ENCODE measurements around the gene COQ10B.
A peak's percentile ranks its signal among the peaks of the same experiment; 100 is the strongest.

The COQ10B gene

GRCh38 chr2:197460649-197461048 lies 7.3 kb downstream of the COQ10B start (continued):
- TF ChIP-seq ARNTL (CRISPR knock-in tag; IDR thresholded peaks at IDR 0.05; ENCODE audit: borderline replicate concordance, low read depth) = no peak

DNA sequence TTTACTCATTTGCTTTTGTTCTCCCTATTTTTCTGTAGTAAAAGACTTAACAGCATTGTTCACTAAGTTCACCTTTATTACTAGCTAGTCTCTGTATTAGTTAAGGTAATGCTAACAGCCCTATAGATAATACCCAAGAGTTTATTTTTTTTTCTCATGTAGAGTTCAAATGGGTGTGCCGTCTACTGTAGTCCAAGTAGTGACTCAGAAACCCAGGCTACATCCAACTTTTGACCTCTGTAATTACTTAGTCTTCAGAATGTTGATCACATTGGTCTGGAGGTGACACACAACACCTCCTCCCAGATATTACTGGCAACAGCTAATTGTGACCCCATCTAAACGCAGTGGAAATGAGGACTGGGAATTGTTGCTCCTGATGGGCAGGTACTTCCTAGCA lies 7.7 kb downstream of the COQ10B start:
- no peak for ATAC-seq
- TF ChIP-seq ISL1 (CRISPR knock-in tag; IDR thresholded peaks at IDR 0.05) (no peak), ZFP30 (CRISPR knock-in tag; IDR thresholded peaks at IDR 0.05) (no peak), RARB (CRISPR knock-in tag; IDR thresholded peaks at IDR 0.05) (no peak), GLIS3 (CRISPR knock-in tag; IDR thresholded peaks at IDR 0.05) (no peak), CREB5 (CRISPR knock-in tag; IDR thresholded peaks at IDR 0.05; ENCODE audit: low read depth) (no peak), PPARA (CRISPR knock-in tag; IDR thresholded peaks at IDR 0.05; ENCODE audit: borderline replicate concordance) (no peak), ZC3H10 (CRISPR knock-in tag; IDR thresholded peaks at IDR 0.05) (no peak), TOX (CRISPR knock-in tag; IDR thresholded peaks at IDR 0.05; ENCODE audit: borderline replicate concordance) (no peak), CSDC2 (CRISPR knock-in tag; IDR thresholded peaks at IDR 0.05) (no peak)

DNA sequence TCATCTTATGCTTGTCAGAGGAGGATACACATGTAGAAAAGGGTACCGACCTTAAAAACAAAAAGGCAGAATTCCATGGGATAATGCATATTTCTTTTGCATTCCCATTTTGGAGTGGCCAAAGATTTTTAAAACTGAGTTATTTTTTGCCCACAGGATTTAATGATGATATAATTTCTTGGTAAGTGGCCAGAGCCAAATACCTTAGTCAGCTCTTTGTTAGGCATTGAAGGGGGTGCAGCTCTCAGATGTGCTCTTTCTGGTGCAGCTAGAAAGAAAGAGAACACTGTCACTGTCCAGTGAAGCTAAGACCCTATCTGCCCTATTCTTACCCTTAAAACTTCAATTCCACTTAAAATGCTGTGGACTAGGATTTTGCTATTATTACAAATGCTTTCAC lies 10.8 kb downstream of the COQ10B start:
- ATAC-seq = peak; percentile 34; the same call in 1 of the 3 replicates
- TF ChIP-seq ZFP3 (CRISPR knock-in tag; IDR thresholded peaks at IDR 0.05) (no peak), ESRRG (CRISPR knock-in tag; IDR thresholded peaks at IDR 0.05) (no peak), ZNF70 (CRISPR knock-in tag; IDR thresholded peaks at IDR 0.05) (no peak), TCF4 (CRISPR knock-in tag; IDR thresholded peaks at IDR 0.05; ENCODE audit: borderline replicate concordance) (no peak), ISL1 (CRISPR knock-in tag; IDR thresholded peaks at IDR 0.05) (no peak), RARB (CRISPR knock-in tag; IDR thresholded peaks at IDR 0.05) (no peak)
- TF ChIP-seq, protein P1, sequence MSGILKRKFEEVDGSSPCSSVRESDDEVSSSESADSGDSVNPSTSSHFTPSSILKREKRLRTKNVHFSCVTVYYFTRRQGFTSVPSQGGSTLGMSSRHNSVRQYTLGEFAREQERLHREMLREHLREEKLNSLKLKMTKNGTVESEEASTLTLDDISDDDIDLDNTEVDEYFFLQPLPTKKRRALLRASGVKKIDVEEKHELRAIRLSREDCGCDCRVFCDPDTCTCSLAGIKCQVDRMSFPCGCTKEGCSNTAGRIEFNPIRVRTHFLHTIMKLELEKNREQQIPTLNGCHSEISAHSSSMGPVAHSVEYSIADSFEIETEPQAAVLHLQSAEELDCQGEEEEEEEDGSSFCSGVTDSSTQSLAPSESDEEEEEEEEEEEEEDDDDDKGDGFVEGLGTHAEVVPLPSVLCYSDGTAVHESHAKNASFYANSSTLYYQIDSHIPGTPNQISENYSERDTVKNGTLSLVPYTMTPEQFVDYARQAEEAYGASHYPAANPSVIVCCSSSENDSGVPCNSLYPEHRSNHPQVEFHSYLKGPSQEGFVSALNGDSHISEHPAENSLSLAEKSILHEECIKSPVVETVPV (CRISPR knock-in tag; IDR thresholded peaks at IDR 0.05) = no peak
- TF ChIP-seq, protein P2, sequence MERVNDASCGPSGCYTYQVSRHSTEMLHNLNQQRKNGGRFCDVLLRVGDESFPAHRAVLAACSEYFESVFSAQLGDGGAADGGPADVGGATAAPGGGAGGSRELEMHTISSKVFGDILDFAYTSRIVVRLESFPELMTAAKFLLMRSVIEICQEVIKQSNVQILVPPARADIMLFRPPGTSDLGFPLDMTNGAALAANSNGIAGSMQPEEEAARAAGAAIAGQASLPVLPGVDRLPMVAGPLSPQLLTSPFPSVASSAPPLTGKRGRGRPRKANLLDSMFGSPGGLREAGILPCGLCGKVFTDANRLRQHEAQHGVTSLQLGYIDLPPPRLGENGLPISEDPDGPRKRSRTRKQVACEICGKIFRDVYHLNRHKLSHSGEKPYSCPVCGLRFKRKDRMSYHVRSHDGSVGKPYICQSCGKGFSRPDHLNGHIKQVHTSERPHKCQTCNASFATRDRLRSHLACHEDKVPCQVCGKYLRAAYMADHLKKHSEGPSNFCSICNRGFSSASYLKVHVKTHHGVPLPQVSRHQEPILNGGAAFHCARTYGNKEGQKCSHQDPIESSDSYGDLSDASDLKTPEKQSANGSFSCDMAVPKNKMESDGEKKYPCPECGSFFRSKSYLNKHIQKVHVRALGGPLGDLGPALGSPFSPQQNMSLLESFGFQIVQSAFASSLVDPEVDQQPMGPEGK (CRISPR knock-in tag; IDR thresholded peaks at IDR 0.05; ENCODE audit: borderline replicate concordance) = no peak
- TF ChIP-seq, protein P3, sequence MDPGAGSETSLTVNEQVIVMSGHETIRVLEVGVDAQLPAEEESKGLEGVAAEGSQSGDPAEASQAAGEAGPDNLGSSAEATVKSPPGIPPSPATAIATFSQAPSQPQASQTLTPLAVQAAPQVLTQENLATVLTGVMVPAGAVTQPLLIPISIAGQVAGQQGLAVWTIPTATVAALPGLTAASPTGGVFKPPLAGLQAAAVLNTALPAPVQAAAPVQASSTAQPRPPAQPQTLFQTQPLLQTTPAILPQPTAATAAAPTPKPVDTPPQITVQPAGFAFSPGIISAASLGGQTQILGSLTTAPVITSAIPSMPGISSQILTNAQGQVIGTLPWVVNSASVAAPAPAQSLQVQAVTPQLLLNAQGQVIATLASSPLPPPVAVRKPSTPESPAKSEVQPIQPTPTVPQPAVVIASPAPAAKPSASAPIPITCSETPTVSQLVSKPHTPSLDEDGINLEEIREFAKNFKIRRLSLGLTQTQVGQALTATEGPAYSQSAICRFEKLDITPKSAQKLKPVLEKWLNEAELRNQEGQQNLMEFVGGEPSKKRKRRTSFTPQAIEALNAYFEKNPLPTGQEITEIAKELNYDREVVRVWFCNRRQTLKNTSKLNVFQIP (CRISPR knock-in tag; IDR thresholded peaks at IDR 0.05; ENCODE audit: borderline replicate concordance, low read depth) = no peak

- TF ChIP-seq BACH2 (CRISPR knock-in tag; IDR thresholded peaks at IDR 0.05; ENCODE audit: borderline replicate concordance) (no peak), ZC3H10 (CRISPR knock-in tag; IDR thresholded peaks at IDR 0.05) (no peak), TOX (CRISPR knock-in tag; IDR thresholded peaks at IDR 0.05; ENCODE audit: borderline replicate concordance) (no peak), TCF4 (CRISPR knock-in tag; IDR thresholded peaks at IDR 0.05; ENCODE audit: borderline replicate concordance) (no peak)
- TF ChIP-seq, protein P4, sequence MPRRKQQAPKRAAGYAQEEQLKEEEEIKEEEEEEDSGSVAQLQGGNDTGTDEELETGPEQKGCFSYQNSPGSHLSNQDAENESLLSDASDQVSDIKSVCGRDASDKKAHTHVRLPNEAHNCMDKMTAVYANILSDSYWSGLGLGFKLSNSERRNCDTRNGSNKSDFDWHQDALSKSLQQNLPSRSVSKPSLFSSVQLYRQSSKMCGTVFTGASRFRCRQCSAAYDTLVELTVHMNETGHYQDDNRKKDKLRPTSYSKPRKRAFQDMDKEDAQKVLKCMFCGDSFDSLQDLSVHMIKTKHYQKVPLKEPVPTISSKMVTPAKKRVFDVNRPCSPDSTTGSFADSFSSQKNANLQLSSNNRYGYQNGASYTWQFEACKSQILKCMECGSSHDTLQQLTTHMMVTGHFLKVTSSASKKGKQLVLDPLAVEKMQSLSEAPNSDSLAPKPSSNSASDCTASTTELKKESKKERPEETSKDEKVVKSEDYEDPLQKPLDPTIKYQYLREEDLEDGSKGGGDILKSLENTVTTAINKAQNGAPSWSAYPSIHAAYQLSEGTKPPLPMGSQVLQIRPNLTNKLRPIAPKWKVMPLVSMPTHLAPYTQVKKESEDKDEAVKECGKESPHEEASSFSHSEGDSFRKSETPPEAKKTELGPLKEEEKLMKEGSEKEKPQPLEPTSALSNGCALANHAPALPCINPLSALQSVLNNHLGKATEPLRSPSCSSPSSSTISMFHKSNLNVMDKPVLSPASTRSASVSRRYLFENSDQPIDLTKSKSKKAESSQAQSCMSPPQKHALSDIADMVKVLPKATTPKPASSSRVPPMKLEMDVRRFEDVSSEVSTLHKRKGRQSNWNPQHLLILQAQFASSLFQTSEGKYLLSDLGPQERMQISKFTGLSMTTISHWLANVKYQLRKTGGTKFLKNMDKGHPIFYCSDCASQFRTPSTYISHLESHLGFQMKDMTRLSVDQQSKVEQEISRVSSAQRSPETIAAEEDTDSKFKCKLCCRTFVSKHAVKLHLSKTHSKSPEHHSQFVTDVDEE (CRISPR knock-in tag; IDR thresholded peaks at IDR 0.05) = no peak
- TF ChIP-seq, protein P2 (CRISPR knock-in tag; IDR thresholded peaks at IDR 0.05; ENCODE audit: borderline replicate concordance) = no peak
- ATAC-seq = no peak
These were observed 18.8 kb downstream of the COQ10B start for GRCh38 chr2:197472166-197472565.
